Activated CD8-positive, alpha-beta memory T cell treated with anti-CD3 and anti-CD28 coated beads for 48 hours (primary cell): Measurements from ENCODE around the gene SSR4.
"Not testable (repeated sequence)": the region's sequence is repeated elsewhere in the genome, so short reads cannot be mapped to it uniquely, and the experiment has no call there.

Experiments used
- DNase-seq, 3 experiments: peaks; one replicate each; pipeline ENCODE4 v3.0.0-alpha.2; 2020; ENCODE audit warnings: low read depth in 2 of 3, low spot score in 2 of 3

Gene SSR4

GRCh38 chrX:153803211-153804099, 9.0 kb downstream of the SSR4 start:
- DNase-seq, result no peak

- no peak for DNase-seq
Measured at GRCh38 chrX:153804100-153804595, 9.7 kb downstream of the SSR4 start.

- no peak for DNase-seq
Measured at GRCh38 chrX:153804621-153805020, 10.2 kb downstream of the SSR4 start.

- DNase-seq, result no peak
Measured at GRCh38 chrX:153805436-153805835, 11.0 kb downstream of the SSR4 start.

GRCh38 chrX:153806999-153807575, 12.6 kb downstream of the SSR4 start:
- DNase-seq, result no peak

- DNase-seq, result no peak
Measured at GRCh38 chrX:153807976-153808375, 13.5 kb downstream of the SSR4 start.

- DNase-seq, result no peak
Measured at GRCh38 chrX:153812220-153812619, 17.8 kb downstream of the SSR4 start.

- no peak for DNase-seq
Measured at GRCh38 chrX:153813161-153813560, 18.7 kb downstream of the SSR4 start.

- DNase-seq, result no peak
Measured at GRCh38 chrX:153814591-153815315, 20.3 kb downstream of the SSR4 start.

- no peak for DNase-seq
Measured at GRCh38 chrX:153816831-153817690, 22.6 kb downstream of the SSR4 start.

- not testable (repeated sequence) for DNase-seq
Measured at GRCh38 chrX:153818064-153818463, 23.6 kb downstream of the SSR4 start.

- no peak for DNase-seq
Measured at GRCh38 chrX:153818571-153819383, 24.3 kb downstream of the SSR4 start.

GRCh38 chrX:153819384-153820040, 25.0 kb downstream of the SSR4 start:
- DNase-seq, result no peak

GRCh38 chrX:153820601-153821000, 26.1 kb downstream of the SSR4 start:
- DNase-seq, result no peak

- DNase-seq, result no peak
Measured at GRCh38 chrX:153821066-153821465, 26.6 kb downstream of the SSR4 start.

GRCh38 chrX:153824348-153824747, 29.9 kb downstream of the SSR4 start:
- no peak for DNase-seq

GRCh38 chrX:153825042-153825441, 30.6 kb downstream of the SSR4 start:
- no peak for DNase-seq

GRCh38 chrX:153827016-153827415, 32.5 kb downstream of the SSR4 start:
- no peak for DNase-seq

GRCh38 chrX:153827903-153828302, 33.4 kb downstream of the SSR4 start:
- DNase-seq, result no peak
